Activated CD4-positive, alpha-beta T cell treated with anti-CD3 and anti-CD28 coated beads, Interleukin-2, amount 10 ng/mL, durations not matched to agents 24 days and 14 days (primary cell): ENCODE results near the gene NPFFR2. TPM values are rescaled to one million over a fixed set of nuclear protein-coding genes. Genes with fewer than 3 reads are reported as not detected.
A peak's percentile ranks its signal among the peaks of the same experiment; 100 is the strongest.

ENCODE experiments used
- DNase-seq: peaks from one replicate; pipeline ENCODE4 v3.0.0; 2022
- H3K27ac Mint-ChIP-seq: one replicate; pipeline ENCODE4 v1.8.0; 2022; ENCODE audit warnings: mild to moderate bottlenecking, mixed read lengths
- H3K27me3 Mint-ChIP-seq: one replicate; pipeline ENCODE4 v1.8.0; 2022; ENCODE audit warnings: mixed read lengths
- H3K36me3 Mint-ChIP-seq: one replicate; pipeline ENCODE4 v1.8.0; 2022; ENCODE audit warnings: low read depth, mild to moderate bottlenecking, mixed read lengths
- H3K4me1 Mint-ChIP-seq: one replicate; pipeline ENCODE4 v1.8.0; 2021; ENCODE audit warnings: mixed read lengths
- H3K4me3 Mint-ChIP-seq: one replicate; pipeline ENCODE4 v1.8.0; 2022; ENCODE audit warnings: mild to moderate bottlenecking, moderate library complexity, mixed read lengths
- H3K9me3 Mint-ChIP-seq: one replicate; pipeline ENCODE4 v1.8.0; 2021; ENCODE audit warnings: mixed read lengths
- intact Hi-C: fragments of 100-400 bp; cut with micrococcal nuclease; formaldehyde crosslinking; loops from one replicate; pipeline ENCODE4 v1.15.1; 2023
- total RNA-seq: library from RNA; stranded (reverse); gene quantifications from 2 replicates; pipeline ENCODE4 v1.2.3, GENCODE V29; 2022

The NPFFR2 gene
- not detected in 2 replicates for total RNA-seq

GRCh38 chr4:72031868-72032608, at the start of gene NPFFR2:
NPFFR2 (plus strand) TSS chr4:72032000; CDS start chr4:72128592, 96,592 bp downstream.
- no peak for DNase-seq
- intact Hi-C loops, result no loop called here
- Mint-ChIP-seq H3K9me3 (no peaks in the 10 kb centered on the region), H3K27ac (no peak within 1 kb of the TSS), H3K36me3 (no peaks in the 10 kb centered on the region), H3K27me3 (peaks cover 9% of the 10 kb centered on the region), H3K4me3 (no peak within 1 kb of the TSS), H3K4me1 (no peaks in the 10 kb centered on the region)

GRCh38 chr4:71992571-71993312, 39.1 kb upstream of the NPFFR2 start:
- Mint-ChIP-seq H3K4me1 (no peaks in the 10 kb centered on the region), H3K36me3 (no peaks in the 10 kb centered on the region), H3K27ac (no peak overlapping the region), H3K9me3 (no peaks in the 10 kb centered on the region), H3K4me3 (no peak overlapping the region), H3K27me3 (no peaks in the 10 kb centered on the region)
- no peak for DNase-seq
- intact Hi-C loops, result no loop called here

GRCh38 chr4:71994559-71994958, 37.2 kb upstream of the NPFFR2 start:
- Mint-ChIP-seq H3K27me3 (no peaks in the 10 kb centered on the region), H3K36me3 (no peaks in the 10 kb centered on the region), H3K9me3 (peaks cover 5% of the 10 kb centered on the region), H3K4me1 (no peaks in the 10 kb centered on the region), H3K27ac (no peak overlapping the region), H3K4me3 (no peak overlapping the region)
- DNase-seq, result no peak
- intact Hi-C loops, result no loop called here

- intact Hi-C loops, result no loop called here
- Mint-ChIP-seq H3K36me3 (no peaks in the 10 kb centered on the region), H3K27me3 (no peaks in the 10 kb centered on the region), H3K4me3 (no peak overlapping the region), H3K27ac (no peak overlapping the region), H3K9me3 (peaks cover 5% of the 10 kb centered on the region), H3K4me1 (no peaks in the 10 kb centered on the region)
- no peak for DNase-seq
Measured at GRCh38 chr4:71995297-71995696, 36.5 kb upstream of the NPFFR2 start.

GRCh38 chr4:72006586-72006985, 25.2 kb upstream of the NPFFR2 start:
- intact Hi-C loops, result no loop called here
- no peaks in the 10 kb centered on the region for H3K27me3 Mint-ChIP-seq
- H3K4me3 Mint-ChIP-seq, result no peak overlapping the region
- H3K27ac Mint-ChIP-seq, result no peak overlapping the region
- DNase-seq, result no peak
- no peaks in the 10 kb centered on the region for H3K9me3 Mint-ChIP-seq
- no peaks in the 10 kb centered on the region for H3K4me1 Mint-ChIP-seq
- no peaks in the 10 kb centered on the region for H3K36me3 Mint-ChIP-seq

GRCh38 chr4:72011906-72012305, 19.9 kb upstream of the NPFFR2 start:
- Mint-ChIP-seq H3K36me3 (no peaks in the 10 kb centered on the region), H3K27ac (no peak overlapping the region), H3K27me3 (no peaks in the 10 kb centered on the region), H3K4me3 (no peak overlapping the region), H3K4me1 (no peaks in the 10 kb centered on the region), H3K9me3 (no peaks in the 10 kb centered on the region)
- DNase-seq, result no peak
- intact Hi-C loops, result no loop called here

GRCh38 chr4:72016011-72016410, 15.8 kb upstream of the NPFFR2 start:
- Mint-ChIP-seq H3K36me3 (no peaks in the 10 kb centered on the region), H3K4me3 (no peak overlapping the region), H3K27me3 (no peaks in the 10 kb centered on the region), H3K9me3 (no peaks in the 10 kb centered on the region), H3K27ac (no peak overlapping the region), H3K4me1 (no peaks in the 10 kb centered on the region)
- peak; percentile 4 for DNase-seq
- intact Hi-C loops, result no loop called here

- no peaks in the 10 kb centered on the region for H3K9me3 Mint-ChIP-seq
- H3K27me3 Mint-ChIP-seq, result no peaks in the 10 kb centered on the region
- intact Hi-C loops, result no loop called here
- H3K36me3 Mint-ChIP-seq, result no peaks in the 10 kb centered on the region
- no peak overlapping the region for H3K4me3 Mint-ChIP-seq
- no peak for DNase-seq
- H3K27ac Mint-ChIP-seq, result no peak overlapping the region
- H3K4me1 Mint-ChIP-seq, result no peaks in the 10 kb centered on the region
Measured at GRCh38 chr4:72019688-72020087, 12.1 kb upstream of the NPFFR2 start.

- H3K4me1 Mint-ChIP-seq, result no peaks in the 10 kb centered on the region
- no peaks in the 10 kb centered on the region for H3K27me3 Mint-ChIP-seq
- H3K9me3 Mint-ChIP-seq, result no peaks in the 10 kb centered on the region
- H3K4me3 Mint-ChIP-seq, result no peak overlapping the region
- intact Hi-C loops, result no loop called here
- H3K27ac Mint-ChIP-seq, result no peak overlapping the region
- H3K36me3 Mint-ChIP-seq, result no peaks in the 10 kb centered on the region
- no peak for DNase-seq
Measured at GRCh38 chr4:72022553-72022952, 9.2 kb upstream of the NPFFR2 start.

- no peaks in the 10 kb centered on the region for H3K27me3 Mint-ChIP-seq
- H3K4me1 Mint-ChIP-seq, result no peaks in the 10 kb centered on the region
- no peak overlapping the region for H3K4me3 Mint-ChIP-seq
- DNase-seq, result no peak
- no peak overlapping the region for H3K27ac Mint-ChIP-seq
- intact Hi-C loops, result no loop called here
- H3K9me3 Mint-ChIP-seq, result no peaks in the 10 kb centered on the region
- H3K36me3 Mint-ChIP-seq, result no peaks in the 10 kb centered on the region
Measured at GRCh38 chr4:72055566-72055965, 23.8 kb downstream of the NPFFR2 start.

- H3K4me1 Mint-ChIP-seq, result no peaks in the 10 kb centered on the region
- H3K4me3 Mint-ChIP-seq, result no peak overlapping the region
- no peak for DNase-seq
- no peak overlapping the region for H3K27ac Mint-ChIP-seq
- intact Hi-C loops, result no loop called here
- no peaks in the 10 kb centered on the region for H3K27me3 Mint-ChIP-seq
- H3K9me3 Mint-ChIP-seq, result no peaks in the 10 kb centered on the region
- H3K36me3 Mint-ChIP-seq, result no peaks in the 10 kb centered on the region
Measured at GRCh38 chr4:72063726-72064125, 31.9 kb downstream of the NPFFR2 start.

GRCh38 chr4:72067051-72067450, 35.3 kb downstream of the NPFFR2 start:
- Mint-ChIP-seq H3K4me3 (no peak overlapping the region), H3K9me3 (no peaks in the 10 kb centered on the region), H3K36me3 (no peaks in the 10 kb centered on the region), H3K27ac (no peak overlapping the region), H3K27me3 (no peaks in the 10 kb centered on the region), H3K4me1 (no peaks in the 10 kb centered on the region)
- no peak for DNase-seq
- intact Hi-C loops, result no loop called here

- no peaks in the 10 kb centered on the region for H3K36me3 Mint-ChIP-seq
- H3K4me1 Mint-ChIP-seq, result no peaks in the 10 kb centered on the region
- no peak for DNase-seq
- no peaks in the 10 kb centered on the region for H3K9me3 Mint-ChIP-seq
- no peak overlapping the region for H3K27ac Mint-ChIP-seq
- no peak overlapping the region for H3K4me3 Mint-ChIP-seq
- H3K27me3 Mint-ChIP-seq, result no peaks in the 10 kb centered on the region
- intact Hi-C loops, result no loop called here
Measured at GRCh38 chr4:72073816-72074215, 42.0 kb downstream of the NPFFR2 start.

GRCh38 chr4:72076562-72076961, 44.8 kb downstream of the NPFFR2 start:
- no peaks in the 10 kb centered on the region for H3K9me3 Mint-ChIP-seq
- intact Hi-C loops, result no loop called here
- no peak overlapping the region for H3K27ac Mint-ChIP-seq

More at GRCh38 chr4:72076562-72076961, 44.8 kb downstream of the NPFFR2 start:
- H3K4me1 Mint-ChIP-seq, result no peaks in the 10 kb centered on the region
- H3K36me3 Mint-ChIP-seq, result no peaks in the 10 kb centered on the region
- no peak for DNase-seq
- H3K27me3 Mint-ChIP-seq, result no peaks in the 10 kb centered on the region
- no peak overlapping the region for H3K4me3 Mint-ChIP-seq
